ENCODE measurements around the gene NR1H2.
"Not testable (repeated sequence)": the region's sequence is repeated elsewhere in the genome, so short reads cannot be mapped to it uniquely, and the experiment has no call there.

Gene NR1H2

GRCh38 chr19:50379602-50380001 is 3.3 kb downstream of the NR1H2 start:
- DNase-seq: no peak

GRCh38 chr19:50380137-50380536 is 3.9 kb downstream of the NR1H2 start:
- no peak for DNase-seq

GRCh38 chr19:50380751-50381151 is 4.5 kb downstream of the NR1H2 start:
- no peak for DNase-seq

DNA sequence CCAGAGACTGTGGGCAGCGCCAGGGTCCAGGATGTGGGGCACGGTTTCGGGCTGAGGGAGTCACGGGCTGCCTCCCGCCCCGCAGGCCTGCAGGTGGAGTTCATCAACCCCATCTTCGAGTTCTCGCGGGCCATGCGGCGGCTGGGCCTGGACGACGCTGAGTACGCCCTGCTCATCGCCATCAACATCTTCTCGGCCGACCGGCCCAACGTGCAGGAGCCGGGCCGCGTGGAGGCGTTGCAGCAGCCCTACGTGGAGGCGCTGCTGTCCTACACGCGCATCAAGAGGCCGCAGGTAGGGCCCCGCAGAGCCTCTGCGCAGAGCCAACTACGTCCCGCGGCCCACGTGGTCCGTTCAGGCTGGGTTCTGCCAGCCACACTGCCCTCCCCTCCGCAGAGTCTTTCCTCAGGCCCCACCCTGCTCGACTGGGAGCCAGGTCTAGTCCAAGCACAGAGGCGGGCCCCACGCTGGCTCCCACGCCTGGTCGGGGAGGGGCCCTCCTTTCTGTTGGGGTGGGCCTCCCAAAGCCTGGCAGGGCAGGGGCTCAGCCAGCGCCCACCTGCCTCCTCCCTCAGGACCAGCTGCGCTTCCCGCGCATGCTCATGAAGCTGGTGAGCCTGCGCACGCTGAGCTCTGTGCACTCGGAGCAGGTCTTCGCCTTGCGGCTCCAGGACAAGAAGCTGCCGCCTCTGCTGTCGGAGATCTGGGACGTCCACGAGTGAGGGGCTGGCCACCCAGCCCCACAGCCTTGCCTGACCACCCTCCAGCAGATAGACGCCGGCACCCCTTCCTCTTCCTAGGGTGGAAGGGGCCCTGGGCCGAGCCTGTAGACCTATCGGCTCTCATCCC is 5.8 kb downstream of the NR1H2 start:
- DNase-seq: no peak

DNA sequence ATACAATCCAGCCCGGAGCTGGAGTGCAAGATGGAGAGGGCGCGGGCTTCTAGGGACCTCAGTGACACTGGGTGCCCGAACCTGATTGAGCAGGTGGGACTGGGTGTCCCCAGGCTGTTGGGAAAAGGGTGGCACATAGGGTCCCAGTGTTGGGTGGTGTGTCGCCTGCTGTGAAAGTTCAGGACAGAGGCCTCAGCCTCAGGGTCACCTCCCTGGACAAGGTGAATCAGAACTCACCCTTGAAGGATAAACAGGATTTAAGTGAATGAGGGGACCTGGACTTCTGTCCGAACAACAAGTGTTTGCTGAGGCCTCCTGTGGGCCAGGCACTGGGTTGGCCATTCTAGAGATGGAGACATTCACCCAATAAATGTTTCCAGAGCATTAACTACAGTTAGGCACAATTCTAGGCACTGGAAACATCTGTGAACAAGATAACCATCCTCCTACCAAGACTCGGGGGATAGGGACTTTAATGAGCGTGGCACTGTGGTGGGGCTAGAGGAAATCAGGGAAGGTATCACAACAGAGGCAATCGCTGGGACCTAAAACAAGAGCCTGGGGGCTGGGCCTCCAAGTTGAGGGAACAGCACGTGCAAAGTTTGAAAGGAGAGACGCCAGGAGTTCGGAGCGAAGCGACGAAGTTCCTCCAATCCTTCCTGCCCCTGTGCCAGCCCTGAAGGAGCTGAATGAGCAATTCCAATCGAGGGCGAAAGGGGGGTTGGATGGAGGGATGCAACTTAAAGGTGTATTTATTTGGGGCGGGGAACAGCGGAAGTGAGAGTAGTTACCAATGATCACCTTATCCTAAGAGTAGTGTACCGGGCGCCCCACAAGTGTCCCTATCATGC is 7.0 kb downstream of the NR1H2 start:
- DNase-seq: no peak

GRCh38 chr19:50383852-50384684 is 7.8 kb downstream of the NR1H2 start, which contains the start of gene POLD1:
Gene POLD1 (plus strand): TSS chr19:50384347. CDS start chr19:50398852, 14,505 bp downstream.
- DNase-seq: peak; percentile 97

GRCh38 chr19:50384685-50385535 is 8.7 kb downstream of the NR1H2 start:
- no peak for DNase-seq

- no peak for DNase-seq
Measured at GRCh38 chr19:50387176-50387867, 11.1 kb downstream of the NR1H2 start.

DNA sequence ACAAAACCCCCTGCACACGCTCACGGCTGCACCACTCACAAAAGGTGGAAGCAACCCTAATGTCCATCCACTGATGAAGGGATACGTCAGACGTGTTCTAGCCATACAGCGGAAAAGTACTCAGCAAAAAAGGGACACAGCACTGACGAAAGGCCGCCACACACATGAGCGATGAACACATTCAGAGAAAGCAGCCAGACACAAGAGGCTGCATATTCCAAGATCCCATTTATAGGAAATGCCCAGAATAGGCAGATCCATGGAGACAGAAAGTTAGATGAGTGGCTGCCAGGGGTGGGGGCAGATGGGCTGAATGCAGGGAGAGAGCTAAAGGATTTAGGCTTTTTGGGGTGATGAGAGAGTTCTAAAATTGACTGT is 11.6 kb downstream of the NR1H2 start:
- DNase-seq: no peak

GRCh38 chr19:50390295-50390694 is 14.0 kb downstream of the NR1H2 start:
- DNase-seq: not testable (repeated sequence)

GRCh38 chr19:50390952-50391351 is 14.7 kb downstream of the NR1H2 start:
- DNase-seq: not testable (repeated sequence)

DNA sequence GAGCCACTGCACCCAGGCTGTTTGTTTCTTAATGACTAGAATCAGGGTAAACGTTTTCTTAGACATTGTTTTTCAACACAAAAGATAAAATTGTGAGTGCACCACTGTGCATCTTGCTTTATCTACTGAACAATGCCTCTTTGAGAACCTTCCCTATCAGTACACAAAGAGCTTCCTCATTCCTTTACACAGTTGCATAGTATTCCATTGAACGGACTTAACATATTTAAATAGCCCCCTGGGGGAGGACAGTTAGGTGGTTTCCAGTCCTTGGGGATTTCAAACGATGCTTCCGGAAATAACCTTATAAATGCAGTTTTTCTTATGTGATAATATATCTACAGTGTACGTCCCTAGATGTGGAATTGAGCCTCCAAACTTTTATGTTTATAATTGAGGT is 16.5 kb downstream of the NR1H2 start:
- no peak for DNase-seq

GRCh38 chr19:50393589-50393988 is 17.3 kb downstream of the NR1H2 start:
- no peak for DNase-seq

DNA sequence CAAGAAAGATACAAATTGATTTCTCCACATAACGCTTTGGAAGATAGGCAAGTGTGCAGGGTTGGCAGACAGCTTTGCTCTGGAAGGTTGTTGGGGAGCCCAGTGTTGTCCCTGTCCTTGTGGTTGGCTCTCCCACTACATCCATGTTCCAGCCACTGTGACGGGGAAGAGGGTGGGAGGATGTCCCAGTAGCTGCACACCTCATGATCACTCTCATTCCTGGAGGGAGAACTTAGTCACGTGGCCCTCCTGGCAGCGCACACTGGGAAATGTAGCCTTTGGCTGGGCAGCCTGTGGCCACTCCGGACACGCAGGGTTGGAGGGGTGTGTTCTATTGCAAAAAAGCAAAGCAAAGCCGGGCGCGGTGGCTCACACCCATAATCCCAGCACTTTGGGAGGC is 17.8 kb downstream of the NR1H2 start:
- no peak for DNase-seq

- DNase-seq: no peak
Measured at GRCh38 chr19:50398675-50399367, 22.6 kb downstream of the NR1H2 start.

- no peak for DNase-seq
Measured at GRCh38 chr19:50399368-50399745, 23.1 kb downstream of the NR1H2 start.

GRCh38 chr19:50401605-50402450 is 25.6 kb downstream of the NR1H2 start:
- DNase-seq: no peak

- no peak for DNase-seq
Measured at GRCh38 chr19:50402544-50403301, 26.5 kb downstream of the NR1H2 start.

Measured in T1000 (cell line).